ENCODE results near the gene BBLN.
A peak's percentile ranks its signal among the peaks of the same experiment; 100 is the strongest.

The BBLN gene

GRCh38 chr9:128160603-128160987, 530 bp downstream of the BBLN start:
- ATAC-seq (ENCODE audit: low read depth) (no peak), DNase-seq (ENCODE audit: low spot score) (peak; percentile 54)
- peak overlapping the region; percentile 26 for H3K27ac ChIP-seq (ENCODE audit: poor library complexity, severe bottlenecking)
- H3K4me1 ChIP-seq (ENCODE audit: insufficient read depth, poor library complexity, severe bottlenecking), result no peaks in the 10 kb centered on the region
- no peak for TF ChIP-seq CTCF (IDR thresholded peaks at IDR 0.05; ENCODE audit: poor library complexity, severe bottlenecking)
- peak overlapping the region; percentile 89 for H3K4me3 ChIP-seq (ENCODE audit: severe bottlenecking)
- peaks cover 22% of the 10 kb centered on the region for H3K36me3 ChIP-seq (ENCODE audit: low read depth)
- H3K9me3 ChIP-seq (ENCODE audit: severe bottlenecking), result no peaks in the 10 kb centered on the region
- H3K27me3 ChIP-seq (ENCODE audit: insufficient read depth, poor library complexity, severe bottlenecking), result no peaks in the 10 kb centered on the region

GRCh38 chr9:128161215-128161902, 1.3 kb downstream of the BBLN start:
- no peak for TF ChIP-seq CTCF (IDR thresholded peaks at IDR 0.05; ENCODE audit: poor library complexity, severe bottlenecking)
- no peak for ATAC-seq (ENCODE audit: low read depth)
- H3K4me3 ChIP-seq (ENCODE audit: severe bottlenecking), result no peak overlapping the region
- no peaks in the 10 kb centered on the region for H3K9me3 ChIP-seq (ENCODE audit: severe bottlenecking)
- no peaks in the 10 kb centered on the region for H3K27me3 ChIP-seq (ENCODE audit: insufficient read depth, poor library complexity, severe bottlenecking)
- no peak overlapping the region for H3K27ac ChIP-seq (ENCODE audit: poor library complexity, severe bottlenecking)
- no peaks in the 10 kb centered on the region for H3K4me1 ChIP-seq (ENCODE audit: insufficient read depth, poor library complexity, severe bottlenecking)
- peaks cover 28% of the 10 kb centered on the region for H3K36me3 ChIP-seq (ENCODE audit: low read depth)
- no peak for DNase-seq (ENCODE audit: low spot score)

- peak; percentile 40 for DNase-seq (ENCODE audit: low spot score)
- H3K4me3 ChIP-seq (ENCODE audit: severe bottlenecking), result no peak overlapping the region
- TF ChIP-seq CTCF (IDR thresholded peaks at IDR 0.05; ENCODE audit: poor library complexity, severe bottlenecking), result no peak
- no peaks in the 10 kb centered on the region for H3K4me1 ChIP-seq (ENCODE audit: insufficient read depth, poor library complexity, severe bottlenecking)
- no peak for ATAC-seq (ENCODE audit: low read depth)
- H3K36me3 ChIP-seq (ENCODE audit: low read depth), result peaks cover 38% of the 10 kb centered on the region
- no peak overlapping the region for H3K27ac ChIP-seq (ENCODE audit: poor library complexity, severe bottlenecking)
- no peaks in the 10 kb centered on the region for H3K27me3 ChIP-seq (ENCODE audit: insufficient read depth, poor library complexity, severe bottlenecking)
- H3K9me3 ChIP-seq (ENCODE audit: severe bottlenecking), result no peaks in the 10 kb centered on the region
Measured at GRCh38 chr9:128162215-128163026, 2.4 kb downstream of the BBLN start.

- no peak for TF ChIP-seq CTCF (IDR thresholded peaks at IDR 0.05; ENCODE audit: poor library complexity, severe bottlenecking)
- Histone ChIP-seq H3K4me1 (ENCODE audit: insufficient read depth, poor library complexity, severe bottlenecking) (no peaks in the 10 kb centered on the region), H3K27ac (ENCODE audit: poor library complexity, severe bottlenecking) (no peak overlapping the region), H3K4me3 (ENCODE audit: severe bottlenecking) (no peak overlapping the region), H3K9me3 (ENCODE audit: severe bottlenecking) (no peaks in the 10 kb centered on the region), H3K27me3 (ENCODE audit: insufficient read depth, poor library complexity, severe bottlenecking) (no peaks in the 10 kb centered on the region), H3K36me3 (ENCODE audit: low read depth) (peaks cover 45% of the 10 kb centered on the region)
- ATAC-seq (ENCODE audit: low read depth) (no peak), DNase-seq (ENCODE audit: low spot score) (peak; percentile 38)
Measured at GRCh38 chr9:128163027-128163515, 3.0 kb downstream of the BBLN start.

Measured in RWPE2 (cell line).